A549 treated with DMSO at 1 μM for 4 hours (cell line): Measurements from ENCODE around the gene DNAJC8. TPM values are rescaled to one million over a fixed set of nuclear protein-coding genes. Genes with fewer than 3 reads are reported as not detected.

Experiments
- total RNA-seq: library from RNA; stranded (reverse); fragments of 200-300 nt; extraction: Qiagen RNA extraction; gene quantifications from 5 replicates; pipeline ENCODE4 v1.2.3, GENCODE V29; 2022; ENCODE audit warnings: low read depth

Gene DNAJC8
- 72.1 to 75.8 TPM (median 74.5 TPM) in 5 replicates for total RNA-seq

GRCh38 chr1:28232558-28233263 lies at the start of gene DNAJC8:
TSS of gene DNAJC8 (minus strand) at chr1:28233029. CDS start at chr1:28232998, 31 bp downstream.

GRCh38 chr1:28259252-28259933 lies 26.6 kb upstream of the DNAJC8 start, which contains the start of gene SESN2:
TSS of gene SESN2 (plus strand) at chr1:28259518. CDS start at chr1:28259848, 330 bp downstream.

GRCh38 chr1:28235755-28236655 lies 3.2 kb upstream of the DNAJC8 start, which contains the start of gene ATP5IF1:
TSS of gene ATP5IF1 (plus strand) at chr1:28236124. CDS start at chr1:28236184, 60 bp downstream.

GRCh38 chr1:28176492-28177470 lies 56.0 kb downstream of the DNAJC8 start, which contains the start of gene PTAFR:
TSS of gene PTAFR (minus strand) at chr1:28176690. CDS start at chr1:28151021, 25,669 bp downstream.

Other genes with a start within 250 kb of the DNAJC8 start
- gene EYA3, start 144.4 kb downstream of the DNAJC8 start, total RNA-seq = 6.5 to 7.8 TPM (median 7.2 TPM) in 5 replicates
- 0.24 to 0.38 TPM (median 0.29 TPM) in 5 replicates for gene PTAFR, start 56.3 kb downstream of the DNAJC8 start, total RNA-seq
- gene ATP5IF1, start 3.1 kb upstream of the DNAJC8 start, total RNA-seq = 146 to 180 TPM (median 161 TPM) in 5 replicates
- gene SESN2, start 26.5 kb upstream of the DNAJC8 start, total RNA-seq = 7.7 to 10.1 TPM (median 8.3 TPM) in 5 replicates
- gene MED18, start 96.0 kb upstream of the DNAJC8 start, total RNA-seq = 15.5 to 21.1 TPM (median 18.7 TPM) in 5 replicates
- 22.1 to 25.4 TPM (median 23.5 TPM) in 5 replicates for gene PHACTR4, start 136.7 kb upstream of the DNAJC8 start, total RNA-seq